ENCODE measurements around the gene ID3.

The ID3 gene

DNA sequence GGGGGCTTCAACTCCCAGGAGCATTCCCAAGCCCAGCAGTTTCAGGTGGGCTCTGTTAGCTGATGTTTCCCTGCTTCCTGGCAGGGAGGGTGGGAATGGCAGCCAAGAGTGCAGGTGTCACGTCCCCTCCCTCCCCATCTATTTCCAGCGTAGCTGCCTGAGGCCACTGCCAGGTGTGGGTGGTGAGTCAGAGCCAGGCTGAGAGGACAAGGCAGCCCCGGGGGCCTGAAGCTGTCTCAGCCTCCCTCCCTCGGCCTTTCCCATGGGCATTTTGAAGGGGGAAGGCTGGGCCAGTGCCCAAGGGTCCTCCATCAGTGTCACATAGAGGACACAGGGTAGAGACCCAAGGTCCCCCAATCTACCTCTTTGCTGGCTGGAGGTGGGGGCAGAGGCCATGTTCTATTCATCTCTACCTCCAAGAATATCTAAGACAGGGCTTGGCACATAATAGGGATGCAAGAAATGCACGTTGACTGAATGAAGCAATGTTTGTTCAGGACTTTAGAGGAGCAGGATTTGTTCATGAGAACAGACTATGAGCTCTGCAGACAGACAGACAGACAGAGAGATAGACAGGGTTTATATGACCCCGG, 34.4 kb upstream of the ID3 start:
- Histone ChIP-seq H3K9me3 (ENCODE audit: low read length) (no peaks in the 10 kb centered on the region), H3K4me2 (ENCODE audit: low read length) (peak overlapping the region; percentile 64), H3K9me2 (ENCODE audit: low read depth, low read length) (no peaks in the 10 kb centered on the region), H3K4me1 (ENCODE audit: insufficient read depth, low read length, severe bottlenecking) (peaks cover 96% of the 10 kb centered on the region), H3K79me2 (ENCODE audit: insufficient read depth, low read length) (no peaks in the 10 kb centered on the region), H2AFZ (ENCODE audit: low read length) (no peak overlapping the region), H4K20me1 (ENCODE audit: insufficient read depth, low read length) (no peaks in the 10 kb centered on the region), H3K4me3 (ENCODE audit: low read depth, low read length, poor library complexity, severe bottlenecking) (peak overlapping the region; percentile 24), H3K9ac (ENCODE audit: low read length) (peak overlapping the region; percentile 64), H3K36me3 (ENCODE audit: insufficient read depth, low read length) (no peaks in the 10 kb centered on the region), H3K27ac (ENCODE audit: low read depth, low read length, poor library complexity, severe bottlenecking) (peak overlapping the region; percentile 99), H3F3A (ENCODE audit: insufficient read depth, low read length) (peaks cover 38% of the 10 kb centered on the region), H3K27me3 (ENCODE audit: insufficient read depth, low read length) (no peaks in the 10 kb centered on the region)
- no peak for TF ChIP-seq EZH2 (IDR thresholded peaks at IDR 0.05; ENCODE audit: borderline replicate concordance, low read length)
- TF ChIP-seq, protein P1, sequence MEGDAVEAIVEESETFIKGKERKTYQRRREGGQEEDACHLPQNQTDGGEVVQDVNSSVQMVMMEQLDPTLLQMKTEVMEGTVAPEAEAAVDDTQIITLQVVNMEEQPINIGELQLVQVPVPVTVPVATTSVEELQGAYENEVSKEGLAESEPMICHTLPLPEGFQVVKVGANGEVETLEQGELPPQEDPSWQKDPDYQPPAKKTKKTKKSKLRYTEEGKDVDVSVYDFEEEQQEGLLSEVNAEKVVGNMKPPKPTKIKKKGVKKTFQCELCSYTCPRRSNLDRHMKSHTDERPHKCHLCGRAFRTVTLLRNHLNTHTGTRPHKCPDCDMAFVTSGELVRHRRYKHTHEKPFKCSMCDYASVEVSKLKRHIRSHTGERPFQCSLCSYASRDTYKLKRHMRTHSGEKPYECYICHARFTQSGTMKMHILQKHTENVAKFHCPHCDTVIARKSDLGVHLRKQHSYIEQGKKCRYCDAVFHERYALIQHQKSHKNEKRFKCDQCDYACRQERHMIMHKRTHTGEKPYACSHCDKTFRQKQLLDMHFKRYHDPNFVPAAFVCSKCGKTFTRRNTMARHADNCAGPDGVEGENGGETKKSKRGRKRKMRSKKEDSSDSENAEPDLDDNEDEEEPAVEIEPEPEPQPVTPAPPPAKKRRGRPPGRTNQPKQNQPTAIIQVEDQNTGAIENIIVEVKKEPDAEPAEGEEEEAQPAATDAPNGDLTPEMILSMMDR (IDR thresholded peaks at IDR 0.05; ENCODE audit: low read length) = no peak

DNA sequence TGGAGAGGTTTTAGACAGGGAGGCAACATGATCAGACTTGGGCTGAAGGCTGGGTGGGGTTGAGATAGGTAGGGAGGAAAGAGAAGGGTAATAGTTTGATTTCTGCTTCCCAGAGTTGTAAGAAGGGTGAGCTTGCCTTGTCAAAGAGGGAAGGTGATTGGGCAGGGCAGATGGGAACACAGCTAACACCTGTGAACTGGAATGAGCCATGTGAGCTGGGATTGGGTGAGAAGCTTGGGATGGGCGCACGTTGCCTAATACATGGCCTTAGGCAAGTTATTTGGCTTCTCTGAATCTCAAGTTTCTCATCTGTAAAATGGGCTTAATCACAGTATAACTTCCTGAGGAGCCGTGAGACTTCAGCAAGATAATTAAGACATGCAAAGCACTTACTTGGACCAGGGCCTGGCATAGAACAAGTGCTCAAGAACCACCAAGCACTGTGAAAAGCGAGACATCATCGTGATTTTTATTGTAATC, 33.8 kb upstream of the ID3 start:
- Histone ChIP-seq H3K4me3 (ENCODE audit: low read depth, low read length, poor library complexity, severe bottlenecking) (peak overlapping the region; percentile 24), H3K4me2 (ENCODE audit: low read length) (peak overlapping the region; percentile 64), H2AFZ (ENCODE audit: low read length) (no peak overlapping the region), H3K27ac (ENCODE audit: low read depth, low read length, poor library complexity, severe bottlenecking) (peak overlapping the region; percentile 99), H3K9me3 (ENCODE audit: low read length) (no peaks in the 10 kb centered on the region), H4K20me1 (ENCODE audit: insufficient read depth, low read length) (no peaks in the 10 kb centered on the region), H3K79me2 (ENCODE audit: insufficient read depth, low read length) (no peaks in the 10 kb centered on the region), H3K27me3 (ENCODE audit: insufficient read depth, low read length) (no peaks in the 10 kb centered on the region), H3K9ac (ENCODE audit: low read length) (peak overlapping the region; percentile 64), H3K36me3 (ENCODE audit: insufficient read depth, low read length) (no peaks in the 10 kb centered on the region), H3K4me1 (ENCODE audit: insufficient read depth, low read length, severe bottlenecking) (peaks cover 95% of the 10 kb centered on the region), H3K9me2 (ENCODE audit: low read depth, low read length) (no peaks in the 10 kb centered on the region), H3F3A (ENCODE audit: insufficient read depth, low read length) (peaks cover 38% of the 10 kb centered on the region)
- TF ChIP-seq EZH2 (IDR thresholded peaks at IDR 0.05; ENCODE audit: borderline replicate concordance, low read length) = no peak
- TF ChIP-seq, protein P1 (IDR thresholded peaks at IDR 0.05; ENCODE audit: low read length) = no peak

DNA sequence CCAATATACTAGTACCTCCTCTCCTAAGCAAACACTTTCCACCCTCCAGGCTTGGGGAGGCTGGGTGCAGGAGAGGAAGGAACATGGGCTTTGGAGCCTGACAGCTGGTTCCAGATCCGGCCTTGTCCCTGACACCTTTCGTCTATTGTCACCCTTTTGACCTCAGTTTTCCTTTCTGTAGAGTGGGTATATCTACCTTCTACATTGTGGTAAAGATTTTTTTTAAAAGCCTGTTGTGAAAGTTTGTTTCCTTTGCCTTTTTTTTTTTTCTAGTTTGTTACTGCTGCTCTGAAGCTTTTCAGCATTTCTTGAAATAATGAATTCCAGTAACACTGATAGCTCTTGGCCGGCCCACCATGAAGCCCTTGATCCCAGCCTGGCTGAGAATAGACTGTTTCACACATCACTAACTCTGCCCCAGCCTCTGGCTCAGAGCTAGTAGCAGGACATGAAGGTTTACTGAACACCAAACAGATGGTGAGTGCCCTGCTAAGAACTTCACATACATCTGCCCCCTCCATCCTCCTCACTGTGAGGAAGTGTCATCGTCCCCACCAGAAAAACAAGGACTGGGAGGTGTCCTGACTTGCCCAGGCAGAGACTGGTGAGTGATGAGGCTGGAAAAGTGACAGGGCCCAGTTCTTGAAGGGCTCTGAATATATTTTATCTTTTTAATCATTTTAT, 33.0 kb upstream of the ID3 start:
- Histone ChIP-seq H3K79me2 (ENCODE audit: insufficient read depth, low read length) (no peaks in the 10 kb centered on the region), H3K9me3 (ENCODE audit: low read length) (no peaks in the 10 kb centered on the region), H3K27ac (ENCODE audit: low read depth, low read length, poor library complexity, severe bottlenecking) (peak overlapping the region; percentile 99), H3K4me2 (ENCODE audit: low read length) (peak overlapping the region; percentile 64), H3K4me1 (ENCODE audit: insufficient read depth, low read length, severe bottlenecking) (peaks cover 87% of the 10 kb centered on the region), H3K9ac (ENCODE audit: low read length) (peak overlapping the region; percentile 64), H3K9me2 (ENCODE audit: low read depth, low read length) (no peaks in the 10 kb centered on the region), H4K20me1 (ENCODE audit: insufficient read depth, low read length) (no peaks in the 10 kb centered on the region), H3K36me3 (ENCODE audit: insufficient read depth, low read length) (no peaks in the 10 kb centered on the region), H3K27me3 (ENCODE audit: insufficient read depth, low read length) (no peaks in the 10 kb centered on the region), H3F3A (ENCODE audit: insufficient read depth, low read length) (peaks cover 35% of the 10 kb centered on the region), H2AFZ (ENCODE audit: low read length) (no peak overlapping the region), H3K4me3 (ENCODE audit: low read depth, low read length, poor library complexity, severe bottlenecking) (peak overlapping the region; percentile 17)
- no peak for TF ChIP-seq EZH2 (IDR thresholded peaks at IDR 0.05; ENCODE audit: borderline replicate concordance, low read length)
